Choroid plexus epithelial cell (primary cell): ENCODE data around the gene HAGHL.
"Not testable (repeated sequence)": the region's sequence is repeated elsewhere in the genome, so short reads cannot be mapped to it uniquely, and the experiment has no call there.

Experiments used
- DNase-seq: peaks from one replicate; pipeline ENCODE4 v3.0.0-alpha.2; 2010; ENCODE audit warnings: low read depth
- H3K4me3 ChIP-seq: 2 replicates; pipeline ENCODE4 v1.5.1; 2011; ENCODE audit warnings: low read depth, mild to moderate bottlenecking, control low read depth, low read length, moderate library complexity
- CTCF ChIP-seq: conservative IDR thresholded peaks from 2 replicates; pipeline ENCODE4 v1.5.1; 2011; ENCODE audit warnings: low read depth, mild to moderate bottlenecking, control low read depth, inconsistent platforms, low read length, moderate library complexity

HAGHL gene

GRCh38 chr16:711084-711483, 15.8 kb upstream of the HAGHL start:
- no peak for DNase-seq
- no peak overlapping the region for H3K4me3 ChIP-seq
- TF ChIP-seq CTCF = no peak

GRCh38 chr16:711548-712320, 15.2 kb upstream of the HAGHL start:
- DNase-seq = peak; percentile 69
- TF ChIP-seq CTCF = peak; percentile 78
- no peak overlapping the region for H3K4me3 ChIP-seq

DNA sequence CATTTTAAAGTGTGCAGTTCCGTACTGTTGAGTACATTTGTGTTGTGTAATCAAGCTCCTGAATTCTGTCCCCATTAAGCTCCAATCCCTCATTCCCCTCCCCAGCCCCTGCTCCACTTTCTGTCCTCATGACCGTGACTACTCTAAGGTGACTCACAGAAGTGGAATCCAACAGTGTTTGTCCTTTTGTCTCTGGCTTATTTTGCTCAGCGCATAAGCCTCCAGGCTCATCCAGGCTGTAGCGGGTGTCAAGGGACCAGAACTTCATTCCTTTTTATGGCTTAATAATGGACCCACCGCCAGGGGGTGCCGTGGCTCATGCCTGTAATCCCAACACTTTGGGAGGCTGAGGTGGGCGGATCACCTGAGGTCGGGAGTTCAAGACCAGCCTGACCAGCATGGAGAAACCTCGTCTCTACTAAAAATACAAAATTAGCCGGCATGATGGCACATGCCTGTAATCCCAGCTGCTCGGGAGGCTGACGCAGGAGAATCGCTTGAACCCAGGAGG, 14.1 kb upstream of the HAGHL start:
- TF ChIP-seq CTCF = peak; percentile 56
- DNase-seq = peak; percentile 93
- not testable (repeated sequence) for H3K4me3 ChIP-seq

DNA sequence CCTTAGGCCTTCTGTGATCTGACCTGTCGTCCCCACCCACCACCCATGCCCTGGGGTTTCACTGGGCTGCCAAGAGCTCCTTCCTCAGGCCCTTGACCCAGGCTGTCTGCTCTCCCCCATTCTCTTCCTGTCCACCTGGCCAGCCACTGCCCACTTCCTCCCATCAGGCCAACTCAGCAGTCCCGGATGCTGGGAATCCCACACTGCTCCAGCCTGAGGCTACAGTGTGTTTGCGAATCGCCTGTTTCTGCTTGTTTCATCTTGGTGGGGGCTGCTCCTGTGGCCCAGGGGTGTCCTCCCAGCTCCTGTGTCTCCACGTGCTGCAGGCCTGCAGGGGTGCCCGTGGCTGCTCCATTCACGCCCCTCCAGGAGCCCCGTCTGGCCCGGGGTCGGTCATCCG, 12.8 kb upstream of the HAGHL start:
- no peak overlapping the region for H3K4me3 ChIP-seq
- TF ChIP-seq CTCF = no peak

DNA sequence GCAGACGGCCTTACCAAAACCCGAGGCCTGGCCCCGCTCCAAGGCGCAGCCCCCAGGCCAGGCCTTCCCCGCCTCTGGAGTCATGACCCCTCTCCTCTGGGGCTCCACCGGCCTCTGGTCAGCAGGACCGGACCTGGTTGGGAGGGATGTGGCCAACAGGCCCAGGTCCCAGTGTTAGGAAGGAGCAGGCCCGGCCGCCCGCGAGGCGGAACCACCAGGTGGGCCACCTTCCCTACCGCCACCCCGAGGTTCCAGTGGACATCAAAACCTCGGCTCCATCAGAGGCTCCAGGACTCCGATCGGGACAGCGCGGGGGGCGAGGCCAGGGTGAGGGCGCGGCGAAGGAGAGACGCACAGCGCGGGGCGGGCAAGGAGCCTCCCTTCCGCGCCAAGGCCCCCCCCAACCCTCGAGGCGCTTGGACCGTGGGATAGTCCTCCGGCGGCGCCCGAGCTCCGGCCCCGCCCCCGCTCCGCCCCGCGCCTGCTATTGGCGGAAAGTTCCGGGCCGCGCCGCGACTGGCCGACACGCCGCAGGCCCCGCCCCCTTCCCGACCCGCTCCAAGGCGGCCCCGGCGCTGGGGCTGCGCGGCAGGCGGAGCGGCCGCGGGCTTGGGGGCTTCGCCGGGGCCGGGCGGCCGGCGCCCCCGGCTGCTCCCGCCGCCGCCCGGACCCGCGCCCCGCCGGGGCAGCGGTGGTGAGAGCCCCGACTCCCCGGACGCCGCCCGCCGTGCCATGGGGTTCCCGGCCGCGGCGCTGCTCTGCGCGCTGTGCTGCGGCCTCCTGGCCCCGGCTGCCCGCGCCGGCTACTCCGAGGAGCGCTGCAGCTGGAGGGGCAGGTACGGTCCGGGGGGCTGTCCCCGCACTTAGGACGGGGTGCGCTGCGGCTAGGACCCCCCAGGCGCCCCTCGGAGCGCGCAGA, 12.1 kb upstream of the HAGHL start, which contains the start of gene METRN:
Gene METRN (plus strand): TSS at position 561 of the 919 bp plus-strand sequence. CDS start 172 bp downstream, at position 733.
- H3K4me3 ChIP-seq = peak within 1 kb of the TSS; percentile 63
- peak; percentile 88 for DNase-seq
- no peak for TF ChIP-seq CTCF

More for the DNA sequence above, 12.8 kb upstream of the HAGHL start:
- DNase-seq = peak; percentile 18

DNA sequence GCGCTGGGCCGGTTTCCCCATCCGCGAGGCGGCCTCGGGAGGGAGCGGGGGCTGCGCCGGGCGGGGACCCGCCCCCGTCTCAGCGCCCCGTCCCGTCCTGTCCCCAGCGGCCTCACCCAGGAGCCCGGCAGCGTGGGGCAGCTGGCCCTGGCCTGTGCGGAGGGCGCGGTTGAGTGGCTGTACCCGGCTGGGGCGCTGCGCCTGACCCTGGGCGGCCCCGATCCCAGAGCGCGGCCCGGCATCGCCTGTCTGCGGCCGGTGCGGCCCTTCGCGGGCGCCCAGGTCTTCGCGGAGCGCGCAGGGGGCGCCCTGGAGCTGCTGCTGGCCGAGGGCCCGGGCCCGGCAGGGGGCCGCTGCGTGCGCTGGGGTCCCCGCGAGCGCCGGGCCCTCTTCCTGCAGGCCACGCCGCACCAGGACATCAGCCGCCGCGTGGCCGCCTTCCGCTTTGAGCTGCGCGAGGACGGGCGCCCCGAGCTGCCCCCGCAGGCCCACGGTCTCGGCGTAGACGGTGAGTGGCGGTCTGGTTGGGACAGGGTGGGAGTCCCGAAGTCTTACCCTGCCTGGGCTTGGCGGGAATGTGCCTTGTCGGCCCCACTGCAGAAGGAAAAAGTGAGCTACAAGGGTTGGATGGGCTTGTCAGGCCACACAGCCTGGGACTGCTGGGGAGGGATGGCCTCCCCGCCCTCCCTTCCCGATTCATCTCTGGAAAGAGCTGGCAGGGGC, 11.3 kb upstream of the HAGHL start:
- TF ChIP-seq CTCF = no peak
- peak; percentile 39 for DNase-seq
- H3K4me3 ChIP-seq = peak overlapping the region; percentile 63
